ENCODE data around the gene FZD2. TPM values are rescaled to one million over a fixed set of nuclear protein-coding genes. Genes with fewer than 3 reads are reported as not detected.

Gene FZD2
- total RNA-seq, 1 experiment from 2014 or later, result 12.8 TPM

DNA sequence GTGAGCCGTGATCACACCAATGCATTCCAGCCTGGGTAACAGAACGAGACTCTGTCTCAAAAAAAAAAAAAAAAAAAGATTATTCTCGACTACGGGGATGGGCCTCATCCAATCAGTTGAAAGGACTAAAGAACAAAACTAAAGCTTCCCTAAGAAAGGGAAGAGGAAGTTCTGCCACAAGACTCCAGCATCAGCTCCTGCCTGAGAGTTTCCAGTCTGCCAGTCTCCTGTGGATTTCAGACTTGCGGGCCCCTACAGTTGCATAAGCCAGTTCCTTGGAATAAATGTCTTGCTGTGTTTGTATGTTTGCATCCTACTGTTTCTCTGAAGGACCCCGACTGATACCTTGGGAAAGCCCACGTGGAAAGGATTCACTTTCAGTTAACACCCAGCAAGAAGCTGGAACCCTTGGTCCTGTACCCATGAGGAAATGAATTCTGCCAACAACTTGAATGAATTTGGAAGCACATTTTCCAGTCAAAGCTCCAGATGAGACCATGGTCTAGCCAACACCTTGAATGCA, 26.3 kb upstream of the FZD2 start:
- BruUV-seq (replicated peaks), result no TSS peak
- intact Hi-C loops (cut with micrococcal nuclease), result no loop called here

More for the DNA sequence above, 26.3 kb upstream of the FZD2 start:
- no peaks in the 10 kb centered on the region for H4K20me1 ChIP-seq (ENCODE audit: insufficient read depth)
- no peaks in the 10 kb centered on the region for H3K36me3 ChIP-seq (ENCODE audit: control insufficient read depth in 1 of 2, insufficient read depth in 2 of 2, low read length in 2 of 2)
- ATAC-seq, result no peak
- ChIA-PET POLR2A (no interaction called here), RAD21 (ENCODE audit: low non-redundant PET in 1 of 2, low total read pairs in 2 of 2, uncharacterized antibody in 2 of 2, unreplicated experiment in 2 of 2) (no interaction called here), CTCF (no interaction called here)
- H3K27ac ChIP-seq (ENCODE audit: low read depth, low read length), result no peak overlapping the region
- H3K4me2 ChIP-seq (ENCODE audit: low read length), result no peak overlapping the region
- peaks cover 0 to 6% of the 10 kb centered on the region in 2 experiments; a peak in 1 of 4 replicates for H3K9me3 ChIP-seq (ENCODE audit: control insufficient read depth in 1 of 2, insufficient read depth in 1 of 2, low read depth in 1 of 2, low read length in 2 of 2)
- no peak overlapping the region for H3K4me3 ChIP-seq (replicated peaks in 1 of 2; ENCODE audit: low read depth in 1 of 2, low read length in 2 of 2)
- peaks cover 6 to 25% of the 10 kb centered on the region in 2 experiments; a peak in 3 of 4 replicates for H3K4me1 ChIP-seq (ENCODE audit: control insufficient read depth in 1 of 2, insufficient read depth in 2 of 2, low read length in 2 of 2)
- no peak overlapping the region for H3K9ac ChIP-seq (ENCODE audit: low read length)
- no peaks in the 10 kb centered on the region for H3K9me2 ChIP-seq (ENCODE audit: insufficient read depth)
- no peaks in the 10 kb centered on the region for H3K79me2 ChIP-seq (ENCODE audit: insufficient read depth, low read length)
- TF ChIP-seq SIN3A (IDR thresholded peaks at IDR 0.05; ENCODE audit: low read depth) (no peak), ZBTB33 (IDR thresholded peaks at IDR 0.05; ENCODE audit: extremely low read depth, insufficient replicate concordance, low read length) (no peak), POLR2AphosphoS5 (IDR thresholded peaks at IDR 0.05; ENCODE audit: low read depth, low read length) (no peak), CEBPB (IDR thresholded peaks at IDR 0.05; ENCODE audit: low read depth) (no peak), EZH2 (IDR thresholded peaks at IDR 0.05) (no peak), SP1 (IDR thresholded peaks at IDR 0.05; ENCODE audit: low read depth) (no peak), EZH2phosphoT487 (IDR thresholded peaks at IDR 0.05; ENCODE audit: borderline replicate concordance) (no peak), ZNF274 (IDR thresholded peaks at IDR 0.05; ENCODE audit: low read depth, low read length) (no peak), ELF1 (IDR thresholded peaks at IDR 0.05; ENCODE audit: borderline replicate concordance, low read depth) (no peak), JUND (IDR thresholded peaks at IDR 0.05) (no peak), ZFX (IDR thresholded peaks at IDR 0.05) (no peak), CBX3 (IDR thresholded peaks at IDR 0.05; ENCODE audit: low read depth) (no peak), RAD21 (IDR thresholded peaks at IDR 0.05; ENCODE audit: low read depth) (no peak), POLR2A (IDR thresholded peaks at IDR 0.05; ENCODE audit: borderline replicate concordance, extremely low read depth, insufficient read depth, insufficient read length) (no peak), TCF7L2 (IDR thresholded peaks at IDR 0.05; ENCODE audit: borderline replicate concordance, extremely low read depth, insufficient read depth, insufficient read length) (no peak), EGR1 (IDR thresholded peaks at IDR 0.05; ENCODE audit: low read depth) (no peak), SRF (IDR thresholded peaks at IDR 0.05; ENCODE audit: low read depth) (no peak)
- TF ChIP-seq, protein P1, sequence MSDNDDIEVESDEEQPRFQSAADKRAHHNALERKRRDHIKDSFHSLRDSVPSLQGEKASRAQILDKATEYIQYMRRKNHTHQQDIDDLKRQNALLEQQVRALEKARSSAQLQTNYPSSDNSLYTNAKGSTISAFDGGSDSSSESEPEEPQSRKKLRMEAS (IDR thresholded peaks at IDR 0.05), result no peak
- TF ChIP-seq, protein P2, sequence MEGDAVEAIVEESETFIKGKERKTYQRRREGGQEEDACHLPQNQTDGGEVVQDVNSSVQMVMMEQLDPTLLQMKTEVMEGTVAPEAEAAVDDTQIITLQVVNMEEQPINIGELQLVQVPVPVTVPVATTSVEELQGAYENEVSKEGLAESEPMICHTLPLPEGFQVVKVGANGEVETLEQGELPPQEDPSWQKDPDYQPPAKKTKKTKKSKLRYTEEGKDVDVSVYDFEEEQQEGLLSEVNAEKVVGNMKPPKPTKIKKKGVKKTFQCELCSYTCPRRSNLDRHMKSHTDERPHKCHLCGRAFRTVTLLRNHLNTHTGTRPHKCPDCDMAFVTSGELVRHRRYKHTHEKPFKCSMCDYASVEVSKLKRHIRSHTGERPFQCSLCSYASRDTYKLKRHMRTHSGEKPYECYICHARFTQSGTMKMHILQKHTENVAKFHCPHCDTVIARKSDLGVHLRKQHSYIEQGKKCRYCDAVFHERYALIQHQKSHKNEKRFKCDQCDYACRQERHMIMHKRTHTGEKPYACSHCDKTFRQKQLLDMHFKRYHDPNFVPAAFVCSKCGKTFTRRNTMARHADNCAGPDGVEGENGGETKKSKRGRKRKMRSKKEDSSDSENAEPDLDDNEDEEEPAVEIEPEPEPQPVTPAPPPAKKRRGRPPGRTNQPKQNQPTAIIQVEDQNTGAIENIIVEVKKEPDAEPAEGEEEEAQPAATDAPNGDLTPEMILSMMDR (IDR thresholded peaks at IDR 0.05 in 2 of 3, conservative IDR thresholded peaks at IDR 0.05 in 1 of 3; ENCODE audit: borderline replicate concordance in 1 of 3, insufficient read depth in 1 of 3, low read depth in 2 of 3, low read length in 2 of 3), result no peak
- TF ChIP-seq, protein P3, sequence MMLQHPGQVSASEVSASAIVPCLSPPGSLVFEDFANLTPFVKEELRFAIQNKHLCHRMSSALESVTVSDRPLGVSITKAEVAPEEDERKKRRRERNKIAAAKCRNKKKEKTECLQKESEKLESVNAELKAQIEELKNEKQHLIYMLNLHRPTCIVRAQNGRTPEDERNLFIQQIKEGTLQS (IDR thresholded peaks at IDR 0.05), result no peak
- no peak overlapping the region for H2AFZ ChIP-seq (ENCODE audit: low read depth, low read length, poor library complexity, severe bottlenecking)
- H3K27me3 ChIP-seq (ENCODE audit: insufficient read depth, low read length), result no peaks in the 10 kb centered on the region
- DNase-seq (ENCODE audit: low read depth, low spot score), result no peak

Data from HCT116 (cell line).